Gastrocnemius medialis (tissue), 4 donors: Measurements from ENCODE around the gene MYO1D.

Source experiments
- CTCF ChIP-seq, 5 experiments: fragments of 450-650 bp in 3 of 5; fragments of 200-600 bp in 2 of 5; sonication (generic) in 2 of 5; IDR thresholded peaks in 4 of 5; conservative IDR thresholded peaks in 1 of 5; 1 replicate in 4 of 5; 2 replicates in 1 of 5; pipeline ENCODE4 v1.5.1; 2016 to 2019; ENCODE audit warnings: antibody characterized with exemption in 5 of 5, mild to moderate bottlenecking in 3 of 5, moderate library complexity in 3 of 5
- POLR2A ChIP-seq, 2 donors: fragments of 450-650 bp; IDR thresholded peaks; one replicate each; pipeline ENCODE4 v1.6.1; 2017; ENCODE audit warnings: antibody characterized with exemption in 2 of 2, mild to moderate bottlenecking in 2 of 2, moderate library complexity in 2 of 2

GRCh38 chr17:32523827-32524552, 352.9 kb downstream of the MYO1D start:
- TF ChIP-seq POLR2A (IDR thresholded peaks at IDR 0.05), result no peak
- no peak for TF ChIP-seq CTCF (IDR thresholded peaks at IDR 0.05 in 4 of 5, conservative IDR thresholded peaks at IDR 0.05 in 1 of 5)
